IMR-90 (cell line): ENCODE data around the gene IQSEC3. TPM values are rescaled to one million over a fixed set of nuclear protein-coding genes. Genes with fewer than 3 reads are reported as not detected.

Experiments used
- ATAC-seq: fragments of 200-7000 bp; cut with Tn5 transposase; 2 replicates; pipeline ENCODE4 v1.9.1; 2020; ENCODE audit warnings: low read depth, mild to moderate bottlenecking, moderate library complexity
- BruUV-seq: library from RNA; stranded (reverse); fragments of 400-500 nt; replicated peaks from 2 replicates; lab custom pipeline; 2021; lab: Mats Ljungman, UMichigan
- CTCF ChIA-PET: fragments of 300-600 bp; formaldehyde crosslinking; extraction: SDS; loops from one replicate; lab custom pipeline; 2021; ENCODE audit warnings: antibody characterized with exemption; lab: Yijun Ruan, JAX
- POLR2A ChIA-PET: fragments of 300-600 bp; sonication (Branson Sonifier 250); formaldehyde crosslinking; loops from one replicate; lab custom pipeline; 2022; ENCODE audit warnings: antibody characterized with exemption; ENCODE audit not compliant: unreplicated experiment; lab: Charles Lee
- DNase-seq: peaks from one replicate; pipeline ENCODE4 v3.0.0; 2013
- H2AFZ ChIP-seq: replicated peaks from 2 replicates; pipeline ENCODE3; 2013; ENCODE audit warnings: low read length, mild to moderate bottlenecking; ENCODE audit not compliant: poor library complexity
- H2AK5ac ChIP-seq: 2 replicates; pipeline ENCODE4 v1.6.1; 2013; ENCODE audit warnings: low read depth, low read length, inconsistent platforms
- H2AK9ac ChIP-seq: replicated peaks from 2 replicates; pipeline ENCODE3; 2013; ENCODE audit warnings: mild to moderate bottlenecking, low read depth, low read length, moderate library complexity; ENCODE audit not compliant: poor library complexity
- H2BK120ac ChIP-seq: 2 replicates; pipeline ENCODE4 v1.6.1; 2013; ENCODE audit warnings: low read depth, low read length, inconsistent platforms
- H2BK15ac ChIP-seq: 3 replicates; pipeline ENCODE4 v1.6.1; 2013; ENCODE audit warnings: low read depth, low read length, inconsistent platforms
- H2BK20ac ChIP-seq: 2 replicates; pipeline ENCODE4 v1.6.1; 2013; ENCODE audit warnings: low read depth, mild to moderate bottlenecking, inconsistent platforms, low read length, moderate library complexity
- H2BK5ac ChIP-seq: 2 replicates; pipeline ENCODE4 v1.6.1; 2013; ENCODE audit warnings: mild to moderate bottlenecking, low read depth, low read length, inconsistent platforms; ENCODE audit not compliant: poor library complexity, severe bottlenecking
- H3K14ac ChIP-seq: replicated peaks from 2 replicates; pipeline ENCODE4 v1.6.1; 2013; ENCODE audit warnings: low read depth, low read length, inconsistent platforms
- H3K18ac ChIP-seq: 2 replicates; pipeline ENCODE4 v1.6.1; 2013; ENCODE audit warnings: low read depth, low read length, control low read depth
- H3K23ac ChIP-seq: 2 replicates; pipeline ENCODE4 v1.6.1; 2013; ENCODE audit warnings: low read depth, low read length, inconsistent platforms
- H3K27ac ChIP-seq: 2 replicates; pipeline ENCODE4 v1.5.1; 2013; ENCODE audit warnings: mild to moderate bottlenecking, control low read depth, low read length; ENCODE audit not compliant: insufficient read depth
- H3K27me3 ChIP-seq: 2 replicates; pipeline ENCODE4 v1.6.1; 2013; ENCODE audit warnings: low read length; ENCODE audit not compliant: control insufficient read depth, insufficient read depth
- H3K36me3 ChIP-seq: 2 replicates; pipeline ENCODE4 v1.6.1; 2013; ENCODE audit warnings: low read length, mixed read lengths; ENCODE audit not compliant: control insufficient read depth, insufficient read depth
- H3K4ac ChIP-seq: 2 replicates; pipeline ENCODE4 v1.6.1; 2013; ENCODE audit warnings: low read depth, low read length, inconsistent platforms
- H3K4me1 ChIP-seq: 2 replicates; pipeline ENCODE4 v1.6.1; 2013; ENCODE audit warnings: low read length, mixed read lengths; ENCODE audit not compliant: control insufficient read depth, insufficient read depth
- H3K4me2 ChIP-seq: 2 replicates; pipeline ENCODE4 v1.6.1; 2013; ENCODE audit warnings: low read depth, mild to moderate bottlenecking, control low read depth, low read length, moderate library complexity
- H3K4me3 ChIP-seq: 2 replicates; pipeline ENCODE4 v1.5.1; 2013; ENCODE audit warnings: low read depth, mild to moderate bottlenecking, control low read depth, low read length, moderate library complexity; ENCODE audit not compliant: insufficient read depth
- H3K56ac ChIP-seq: 2 replicates; pipeline ENCODE4 v1.6.1; 2013; ENCODE audit warnings: low read length, inconsistent platforms; ENCODE audit not compliant: insufficient read depth; ENCODE audit errors: extremely low read depth
- H3K79me1 ChIP-seq, 2 experiments: 2 replicates each; pipeline ENCODE4 v1.6.1; 2013; ENCODE audit warnings: low read length in 2 of 2, inconsistent platforms in 1 of 2, low read depth in 1 of 2
- H3K9ac ChIP-seq: 2 replicates; pipeline ENCODE4 v1.6.1; 2013; ENCODE audit warnings: low read depth, low read length, control low read depth
- H3K9me1 ChIP-seq: 2 replicates; pipeline ENCODE4 v1.6.1; 2013; ENCODE audit warnings: low read length, inconsistent platforms; ENCODE audit not compliant: insufficient read depth
- H3K9me3 ChIP-seq: 2 replicates; pipeline ENCODE4 v1.6.1; 2013; ENCODE audit warnings: low read length; ENCODE audit not compliant: control insufficient read depth, insufficient read depth
- H4K20me1 ChIP-seq: 2 replicates; pipeline ENCODE4 v1.6.1; 2013; ENCODE audit warnings: low read length, inconsistent platforms; ENCODE audit not compliant: insufficient read depth
- H4K5ac ChIP-seq: 2 replicates; pipeline ENCODE4 v1.6.1; 2013; ENCODE audit warnings: mild to moderate bottlenecking, low read depth, low read length, control low read depth
- H4K8ac ChIP-seq, 2 experiments: 2 replicates each; pipeline ENCODE4 v1.6.1; 2013; ENCODE audit warnings: low read depth in 2 of 2, low read length in 2 of 2, control low read depth in 1 of 2, inconsistent platforms in 1 of 2
- H4K91ac ChIP-seq: 2 replicates; pipeline ENCODE4 v1.6.1; 2013; ENCODE audit warnings: low read depth, low read length, inconsistent platforms; ENCODE audit not compliant: insufficient read depth
- BHLHE40 ChIP-seq: fragments of 150-350 bp; IDR thresholded peaks from 2 replicates; pipeline ENCODE4 v1.6.1; 2016; ENCODE audit warnings: mild to moderate bottlenecking, low read depth, low read length
- CEBPB ChIP-seq: IDR thresholded peaks from 2 replicates; pipeline ENCODE4 v1.6.1; 2012; ENCODE audit warnings: low read depth, low read length, improper control_type of control experiment
- CHD1 ChIP-seq: IDR thresholded peaks from 2 replicates; pipeline ENCODE4 v1.6.1; 2012; ENCODE audit warnings: low read depth, low read length, improper control_type of control experiment
- FOS ChIP-seq: fragments of 150-350 bp; IDR thresholded peaks from 2 replicates; pipeline ENCODE4 v1.6.1; 2016; ENCODE audit warnings: low read depth, low read length
- MAFK ChIP-seq: IDR thresholded peaks from 2 replicates; pipeline ENCODE4 v1.6.1; 2012; ENCODE audit warnings: low read depth, low read length, improper control_type of control experiment
- MAZ ChIP-seq: IDR thresholded peaks from 2 replicates; pipeline ENCODE4 v1.6.1; 2012; ENCODE audit warnings: low read depth, mild to moderate bottlenecking, low read length, improper control_type of control experiment, moderate library complexity, borderline replicate concordance
- MXI1 ChIP-seq: IDR thresholded peaks from 2 replicates; pipeline ENCODE4 v1.6.1; 2012; ENCODE audit warnings: low read depth, mild to moderate bottlenecking, low read length, moderate library complexity, borderline replicate concordance
- NFE2L2 ChIP-seq: fragments of 150-350 bp; IDR thresholded peaks from 2 replicates; pipeline ENCODE4 v1.6.1; 2016; ENCODE audit warnings: low read depth, mild to moderate bottlenecking, low read length
- POLR2A ChIP-seq: IDR thresholded peaks from 2 replicates; pipeline ENCODE4 v1.6.1; 2012; ENCODE audit warnings: mild to moderate bottlenecking, low read depth, low read length
- RAD21 ChIP-seq: IDR thresholded peaks from 2 replicates; pipeline ENCODE4 v1.6.1; 2012; ENCODE audit warnings: low read length, improper control_type of control experiment
- RCOR1 ChIP-seq: IDR thresholded peaks from 2 replicates; pipeline ENCODE4 v1.6.1; 2012; ENCODE audit warnings: mild to moderate bottlenecking, low read length, improper control_type of control experiment; ENCODE audit not compliant: insufficient replicate concordance
- RFX5 ChIP-seq: IDR thresholded peaks from 2 replicates; pipeline ENCODE4 v1.8.0; 2012; ENCODE audit warnings: low read depth, mild to moderate bottlenecking, low read length, moderate library complexity
- SMC3 ChIP-seq: fragments of 150-350 bp; IDR thresholded peaks from 2 replicates; pipeline ENCODE4 v1.6.1; 2016; ENCODE audit warnings: low read depth, mild to moderate bottlenecking, antibody characterized with exemption, low read length, moderate library complexity
- WGBS, 2 experiments: methylation state at CpG; one replicate each; pipeline versions ENCODE4 v1.1.5 to v1.1.7; 2013; ENCODE audit warnings: missing lambda C conversion rate in 2 of 2; ENCODE audit not compliant: insufficient read length in 1 of 2; ENCODE audit errors: extremely low coverage in 2 of 2; 5-methylcytosine and 5-hydroxymethylcytosine counted together
- dilution Hi-C: fragments of 300-500 bp; cut with HindIII; formaldehyde crosslinking; loops from one replicate; pipeline ENCODE4 v1.14.3; 2018; ENCODE audit warnings: low sequenced_read_pairs; ENCODE audit not compliant: unreplicated experiment
- in situ Hi-C: fragments of 300-500 bp; cut with MboI; formaldehyde crosslinking; loops from 3 replicates; pipeline ENCODE4 v1.14.3; 2019; ENCODE audit warnings: low sequenced_read_pairs, inconsistent platforms, mixed read lengths
- intact Hi-C: fragments of 100-400 bp; cut with micrococcal nuclease; formaldehyde crosslinking; loops from 2 replicates; pipeline ENCODE4 v1.10.0; 2022
- polyA plus RNA-seq, 3 experiments: library from polyadenylated mRNA; depleted of rRNA; stranded (reverse); fragments of >200 nt; gene quantifications; 2 replicates each; pipeline ENCODE4 v1.2.3, GENCODE V29; 2012; ENCODE audit warnings: low replicate concordance in 1 of 3
- total RNA-seq: library from RNA; depleted of rRNA; stranded (reverse); fragments of >200 nt; gene quantifications from 2 replicates; pipeline ENCODE4 v1.2.3, GENCODE V29; 2012
- TF ChIP-seq, protein P1 (sequence below): conservative IDR thresholded peaks from 2 replicates; pipeline ENCODE4 v1.5.1; 2012; ENCODE audit warnings: mild to moderate bottlenecking, low read depth, low read length, improper control_type of control experiment
- TF ChIP-seq, protein P2 (sequence below): fragments of 150-350 bp; IDR thresholded peaks from 2 replicates; pipeline ENCODE4 v1.6.1; 2017; ENCODE audit warnings: mild to moderate bottlenecking, antibody characterized with exemption, low read length, low read depth
- TF ChIP-seq, protein P3 (sequence below): fragments of 150-350 bp; IDR thresholded peaks from 2 replicates; pipeline ENCODE4 v1.6.1; 2016; ENCODE audit warnings: low read depth, mild to moderate bottlenecking, low read length, moderate library complexity, borderline replicate concordance

Gene IQSEC3
- total and polyA plus RNA-seq, 2 of the 4 experiments (the other 2 are of a cell fraction) = 0.10 TPM; not detected in 1

DNA sequence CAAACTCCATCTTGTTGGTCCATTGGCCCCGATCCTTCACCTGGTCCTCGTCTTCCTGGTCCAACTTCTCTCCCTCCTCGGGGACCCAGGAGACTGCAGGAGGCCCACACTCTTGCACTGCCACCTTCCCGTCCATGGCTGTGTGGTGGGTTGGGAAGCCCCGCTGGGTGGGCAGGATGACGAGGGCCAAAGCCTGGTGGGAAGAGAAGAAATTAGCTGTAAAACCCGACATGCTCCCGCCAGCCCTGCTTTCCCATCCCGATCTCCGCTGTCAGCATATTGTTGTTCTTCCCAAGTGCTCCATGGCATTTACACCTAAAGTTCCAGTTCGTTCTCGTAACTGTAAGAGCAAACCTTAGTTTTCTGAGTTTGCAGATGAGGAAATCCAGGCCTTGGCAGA lies 143.3 kb downstream of the IQSEC3 start:
- no peak overlapping the region for H2AK5ac ChIP-seq
- H3K27me3 ChIP-seq = peaks cover 76% of the 10 kb centered on the region
- H3K27ac ChIP-seq = no peak overlapping the region
- no peaks in the 10 kb centered on the region; the same call in 1 of the 2 replicates for H3K9me1 ChIP-seq
- H3K4me2 ChIP-seq = no peak overlapping the region
- H3K18ac ChIP-seq = no peak overlapping the region
- ChIA-PET POLR2A (no interaction called here), CTCF (no interaction called here)
- H2BK5ac ChIP-seq = no peak overlapping the region
- intact Hi-C loops (no loop called here), dilution Hi-C loops (no loop called here), in situ Hi-C loops (no loop called here)
- 100% methylated on average over 3 of the region's 12 CpGs; no CpG with 5 or more reads in 1 of the 2 experiments for WGBS, 2 experiments
- ATAC-seq (no peak), DNase-seq (no peak)
- H3K36me3 ChIP-seq = no peaks in the 10 kb centered on the region
- BruUV-seq = no TSS peak
- no peaks in the 10 kb centered on the region for H3K9me3 ChIP-seq
- no peak overlapping the region for H3K56ac ChIP-seq
- no peak overlapping the region for H3K14ac ChIP-seq
- no peak overlapping the region for H2BK15ac ChIP-seq
- H2BK120ac ChIP-seq = no peak overlapping the region
- no peak overlapping the region for H4K5ac ChIP-seq
- H3K4me1 ChIP-seq = peaks cover 2% of the 10 kb centered on the region; the same call in 1 of the 2 replicates
- H3K4ac ChIP-seq = no peak overlapping the region
- no peak overlapping the region for H2BK20ac ChIP-seq
- no peak for TF ChIP-seq FOS
- no peak for TF ChIP-seq BHLHE40
- TF ChIP-seq, protein P1, sequence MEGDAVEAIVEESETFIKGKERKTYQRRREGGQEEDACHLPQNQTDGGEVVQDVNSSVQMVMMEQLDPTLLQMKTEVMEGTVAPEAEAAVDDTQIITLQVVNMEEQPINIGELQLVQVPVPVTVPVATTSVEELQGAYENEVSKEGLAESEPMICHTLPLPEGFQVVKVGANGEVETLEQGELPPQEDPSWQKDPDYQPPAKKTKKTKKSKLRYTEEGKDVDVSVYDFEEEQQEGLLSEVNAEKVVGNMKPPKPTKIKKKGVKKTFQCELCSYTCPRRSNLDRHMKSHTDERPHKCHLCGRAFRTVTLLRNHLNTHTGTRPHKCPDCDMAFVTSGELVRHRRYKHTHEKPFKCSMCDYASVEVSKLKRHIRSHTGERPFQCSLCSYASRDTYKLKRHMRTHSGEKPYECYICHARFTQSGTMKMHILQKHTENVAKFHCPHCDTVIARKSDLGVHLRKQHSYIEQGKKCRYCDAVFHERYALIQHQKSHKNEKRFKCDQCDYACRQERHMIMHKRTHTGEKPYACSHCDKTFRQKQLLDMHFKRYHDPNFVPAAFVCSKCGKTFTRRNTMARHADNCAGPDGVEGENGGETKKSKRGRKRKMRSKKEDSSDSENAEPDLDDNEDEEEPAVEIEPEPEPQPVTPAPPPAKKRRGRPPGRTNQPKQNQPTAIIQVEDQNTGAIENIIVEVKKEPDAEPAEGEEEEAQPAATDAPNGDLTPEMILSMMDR = no peak
- no peak for TF ChIP-seq CEBPB
- no peak for TF ChIP-seq POLR2A
- no peak for TF ChIP-seq SMC3
- no peak for TF ChIP-seq RCOR1
- no peak for TF ChIP-seq RAD21
- TF ChIP-seq, protein P2, sequence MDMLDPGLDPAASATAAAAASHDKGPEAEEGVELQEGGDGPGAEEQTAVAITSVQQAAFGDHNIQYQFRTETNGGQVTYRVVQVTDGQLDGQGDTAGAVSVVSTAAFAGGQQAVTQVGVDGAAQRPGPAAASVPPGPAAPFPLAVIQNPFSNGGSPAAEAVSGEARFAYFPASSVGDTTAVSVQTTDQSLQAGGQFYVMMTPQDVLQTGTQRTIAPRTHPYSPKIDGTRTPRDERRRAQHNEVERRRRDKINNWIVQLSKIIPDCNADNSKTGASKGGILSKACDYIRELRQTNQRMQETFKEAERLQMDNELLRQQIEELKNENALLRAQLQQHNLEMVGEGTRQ = no peak
- no peak for TF ChIP-seq RFX5
- no peak for TF ChIP-seq CHD1
- TF ChIP-seq MXI1 = no peak
- TF ChIP-seq, protein P3, sequence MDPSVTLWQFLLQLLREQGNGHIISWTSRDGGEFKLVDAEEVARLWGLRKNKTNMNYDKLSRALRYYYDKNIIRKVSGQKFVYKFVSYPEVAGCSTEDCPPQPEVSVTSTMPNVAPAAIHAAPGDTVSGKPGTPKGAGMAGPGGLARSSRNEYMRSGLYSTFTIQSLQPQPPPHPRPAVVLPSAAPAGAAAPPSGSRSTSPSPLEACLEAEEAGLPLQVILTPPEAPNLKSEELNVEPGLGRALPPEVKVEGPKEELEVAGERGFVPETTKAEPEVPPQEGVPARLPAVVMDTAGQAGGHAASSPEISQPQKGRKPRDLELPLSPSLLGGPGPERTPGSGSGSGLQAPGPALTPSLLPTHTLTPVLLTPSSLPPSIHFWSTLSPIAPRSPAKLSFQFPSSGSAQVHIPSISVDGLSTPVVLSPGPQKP = no peak
- TF ChIP-seq MAZ = no peak
- no peak for TF ChIP-seq MAFK
- TF ChIP-seq NFE2L2 = no peak
- no peak overlapping the region for H3K23ac ChIP-seq
- H3K79me1 ChIP-seq = no peaks in the 10 kb centered on the region
- H4K8ac ChIP-seq = no peak overlapping the region
- H4K91ac ChIP-seq = no peak overlapping the region
- no peak overlapping the region for H3K4me3 ChIP-seq
- no peak overlapping the region for H2AFZ ChIP-seq
- H4K20me1 ChIP-seq = no peaks in the 10 kb centered on the region; the same call in 1 of the 2 replicates
- H3K9ac ChIP-seq = no peak overlapping the region
- no peak overlapping the region for H2AK9ac ChIP-seq
